RWPE2 (cell line): ENCODE results near the gene SKAP2.

ENCODE experiments used
- ATAC-seq: fragments of 200-7000 bp; cut with Tn5 transposase; 3 replicates; pipeline ENCODE4 v1.9.1; 2021; ENCODE audit warnings: low read depth
- DNase-seq: peaks from one replicate; pipeline ENCODE4 v3.0.0-alpha.2; 2020; ENCODE audit warnings: low spot score
- H3K27ac ChIP-seq: fragments of 450-650 bp; 2 replicates; pipeline ENCODE4 v1.5.1; 2017; ENCODE audit warnings: mild to moderate bottlenecking; ENCODE audit not compliant: poor library complexity, severe bottlenecking
- H3K27me3 ChIP-seq: fragments of 250-450 bp; sonication (Bioruptor Pico); 2 replicates; pipeline ENCODE4 v1.5.1; 2021; ENCODE audit warnings: mild to moderate bottlenecking, moderate library complexity; ENCODE audit not compliant: insufficient read depth, poor library complexity, severe bottlenecking
- H3K36me3 ChIP-seq: fragments of 250-450 bp; sonication (Bioruptor Pico); 2 replicates; pipeline ENCODE4 v1.5.1; 2020; ENCODE audit warnings: low read depth, mild to moderate bottlenecking, moderate library complexity
- H3K4me1 ChIP-seq: fragments of 250-450 bp; sonication (Bioruptor Pico); 2 replicates; pipeline ENCODE4 v1.5.1; 2021; ENCODE audit warnings: mild to moderate bottlenecking, moderate library complexity; ENCODE audit not compliant: insufficient read depth, poor library complexity, severe bottlenecking
- H3K4me3 ChIP-seq: fragments of 250-450 bp; sonication (Bioruptor Pico); 2 replicates; pipeline ENCODE4 v1.5.1; 2021; ENCODE audit warnings: mild to moderate bottlenecking, moderate library complexity; ENCODE audit not compliant: severe bottlenecking
- H3K9me3 ChIP-seq: fragments of 250-450 bp; sonication (Bioruptor Pico); 2 replicates; pipeline ENCODE4 v1.5.1; 2021; ENCODE audit warnings: mild to moderate bottlenecking, moderate library complexity; ENCODE audit not compliant: severe bottlenecking
- CTCF ChIP-seq: fragments of 450-650 bp; IDR thresholded peaks from one replicate; pipeline ENCODE4 v1.5.1; 2017; ENCODE audit warnings: mild to moderate bottlenecking, moderate library complexity; ENCODE audit not compliant: poor library complexity, severe bottlenecking

Gene SKAP2

GRCh38 chr7:26648554-26648953 lies 215.8 kb downstream of the SKAP2 start:
- DNase-seq (no peak), ATAC-seq (peak; percentile 98)
- H3K27me3 ChIP-seq = no peaks in the 10 kb centered on the region
- H3K9me3 ChIP-seq = no peaks in the 10 kb centered on the region
- no peak for TF ChIP-seq CTCF
- H3K36me3 ChIP-seq = no peaks in the 10 kb centered on the region
- peaks cover 10% of the 10 kb centered on the region for H3K4me1 ChIP-seq
- H3K27ac ChIP-seq = peak overlapping the region; percentile 24
- no peak overlapping the region for H3K4me3 ChIP-seq

- Histone ChIP-seq H3K4me1 (peaks cover 10% of the 10 kb centered on the region), H3K9me3 (no peaks in the 10 kb centered on the region), H3K36me3 (no peaks in the 10 kb centered on the region), H3K27ac (no peak overlapping the region), H3K4me3 (no peak overlapping the region), H3K27me3 (no peaks in the 10 kb centered on the region)
- ATAC-seq (no peak), DNase-seq (no peak)
- TF ChIP-seq CTCF = no peak
Measured at GRCh38 chr7:26646336-26647048, 217.9 kb downstream of the SKAP2 start.

DNA sequence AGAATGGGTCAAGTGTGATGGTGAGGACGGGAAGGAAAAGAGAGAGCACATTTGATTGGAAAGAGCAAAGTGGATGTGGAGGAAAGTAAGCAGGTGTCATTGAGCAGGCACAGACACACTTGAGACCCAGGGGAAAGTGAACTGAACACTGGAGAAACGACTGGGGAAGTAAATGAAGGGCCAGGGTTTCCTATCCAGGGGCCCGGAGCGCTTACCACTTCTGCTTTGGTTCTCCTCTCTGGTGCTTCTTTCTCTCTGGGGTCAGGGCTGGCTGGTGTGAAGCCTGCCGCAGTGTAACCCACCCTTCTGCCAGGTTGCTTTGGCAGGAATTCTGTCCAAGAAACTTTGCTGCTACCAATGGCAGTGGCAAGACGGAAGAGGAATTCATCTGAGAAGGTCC lies 219.3 kb downstream of the SKAP2 start:
- no peaks in the 10 kb centered on the region for H3K36me3 ChIP-seq
- no peak for TF ChIP-seq CTCF
- H3K4me3 ChIP-seq = no peak overlapping the region
- ATAC-seq (no peak), DNase-seq (no peak)
- no peaks in the 10 kb centered on the region for H3K27me3 ChIP-seq
- peaks cover 10% of the 10 kb centered on the region for H3K4me1 ChIP-seq
- H3K27ac ChIP-seq = no peak overlapping the region
- H3K9me3 ChIP-seq = no peaks in the 10 kb centered on the region

GRCh38 chr7:26642416-26642815 lies 222.0 kb downstream of the SKAP2 start:
- no peaks in the 10 kb centered on the region for H3K9me3 ChIP-seq
- no peak overlapping the region for H3K4me3 ChIP-seq
- no peaks in the 10 kb centered on the region for H3K27me3 ChIP-seq
- no peaks in the 10 kb centered on the region for H3K36me3 ChIP-seq
- no peak for TF ChIP-seq CTCF
- H3K27ac ChIP-seq = no peak overlapping the region
- no peaks in the 10 kb centered on the region for H3K4me1 ChIP-seq
- ATAC-seq = no peak
- no peak for DNase-seq

DNA sequence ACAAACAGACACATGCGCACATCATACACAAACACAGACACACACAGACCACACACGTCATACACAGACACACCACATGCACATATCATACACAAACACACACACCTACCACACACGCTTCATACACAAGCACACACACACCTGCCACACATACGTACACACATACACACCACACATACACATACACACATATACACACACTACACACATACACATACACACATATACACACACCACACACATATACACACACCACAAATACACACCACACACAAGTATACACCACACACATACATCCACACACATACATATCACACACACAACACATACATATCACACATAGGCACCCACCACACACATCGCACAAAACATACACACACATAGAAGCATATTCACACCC lies 224.7 kb downstream of the SKAP2 start:
- H3K27ac ChIP-seq = no peak overlapping the region
- ATAC-seq = no peak
- no peaks in the 10 kb centered on the region for H3K4me1 ChIP-seq
- DNase-seq = no peak
- no peak overlapping the region for H3K4me3 ChIP-seq
- TF ChIP-seq CTCF = no peak
- H3K27me3 ChIP-seq = no peaks in the 10 kb centered on the region
- no peaks in the 10 kb centered on the region for H3K36me3 ChIP-seq
- H3K9me3 ChIP-seq = no peaks in the 10 kb centered on the region
